8988T (cell line): ENCODE measurements around the gene TCAF1.
"Not testable (repeated sequence)": the region's sequence is repeated elsewhere in the genome, so short reads cannot be mapped to it uniquely, and the experiment has no call there.

Source experiments
- DNase-seq: peaks from one replicate; pipeline ENCODE4 v3.0.0; 2011

The TCAF1 gene

GRCh38 chr7:143902332-143902899 lies 440 bp upstream of the TCAF1 start:
- DNase-seq, result no peak

GRCh38 chr7:143901332-143901667 lies 676 bp downstream of the TCAF1 start:
- DNase-seq, result no peak

- DNase-seq, result no peak
Measured at GRCh38 chr7:143900230-143900766, 1.7 kb downstream of the TCAF1 start.

GRCh38 chr7:143898810-143899209 lies 3.2 kb downstream of the TCAF1 start:
- no peak for DNase-seq

- DNase-seq, result no peak
Measured at GRCh38 chr7:143896667-143897066, 5.3 kb downstream of the TCAF1 start.

- no peak for DNase-seq
Measured at GRCh38 chr7:143892527-143893300, 9.3 kb downstream of the TCAF1 start.

- no peak for DNase-seq
Measured at GRCh38 chr7:143891457-143891856, 10.5 kb downstream of the TCAF1 start.

GRCh38 chr7:143890558-143890957 lies 11.4 kb downstream of the TCAF1 start:
- no peak for DNase-seq

- no peak for DNase-seq
Measured at GRCh38 chr7:143889068-143889467, 12.9 kb downstream of the TCAF1 start.

- DNase-seq, result no peak
Measured at GRCh38 chr7:143886826-143887477, 15.0 kb downstream of the TCAF1 start.

- no peak for DNase-seq
Measured at GRCh38 chr7:143885951-143886350, 16.0 kb downstream of the TCAF1 start.

- DNase-seq, result no peak
Measured at GRCh38 chr7:143884969-143885559, 16.9 kb downstream of the TCAF1 start.

GRCh38 chr7:143884241-143884968 lies 17.6 kb downstream of the TCAF1 start:
- DNase-seq, result no peak

GRCh38 chr7:143882604-143883078 lies 19.3 kb downstream of the TCAF1 start:
- no peak for DNase-seq

GRCh38 chr7:143882020-143882603 lies 19.9 kb downstream of the TCAF1 start:
- DNase-seq, result no peak

GRCh38 chr7:143878884-143879283 lies 23.1 kb downstream of the TCAF1 start:
- DNase-seq, result no peak

- no peak for DNase-seq
Measured at GRCh38 chr7:143877098-143877497, 24.9 kb downstream of the TCAF1 start.

- no peak for DNase-seq
Measured at GRCh38 chr7:143876218-143876617, 25.8 kb downstream of the TCAF1 start.

GRCh38 chr7:143873242-143873641 lies 28.7 kb downstream of the TCAF1 start:
- not testable (repeated sequence) for DNase-seq

- DNase-seq, result not testable (repeated sequence)
Measured at GRCh38 chr7:143871534-143871933, 30.4 kb downstream of the TCAF1 start.

- not testable (repeated sequence) for DNase-seq
Measured at GRCh38 chr7:143857994-143858393, 44.0 kb downstream of the TCAF1 start.

GRCh38 chr7:143855443-143855842 lies 46.5 kb downstream of the TCAF1 start:
- not testable (repeated sequence) for DNase-seq
